ENCODE data around the gene ATP4B.

The ATP4B gene

DNA sequence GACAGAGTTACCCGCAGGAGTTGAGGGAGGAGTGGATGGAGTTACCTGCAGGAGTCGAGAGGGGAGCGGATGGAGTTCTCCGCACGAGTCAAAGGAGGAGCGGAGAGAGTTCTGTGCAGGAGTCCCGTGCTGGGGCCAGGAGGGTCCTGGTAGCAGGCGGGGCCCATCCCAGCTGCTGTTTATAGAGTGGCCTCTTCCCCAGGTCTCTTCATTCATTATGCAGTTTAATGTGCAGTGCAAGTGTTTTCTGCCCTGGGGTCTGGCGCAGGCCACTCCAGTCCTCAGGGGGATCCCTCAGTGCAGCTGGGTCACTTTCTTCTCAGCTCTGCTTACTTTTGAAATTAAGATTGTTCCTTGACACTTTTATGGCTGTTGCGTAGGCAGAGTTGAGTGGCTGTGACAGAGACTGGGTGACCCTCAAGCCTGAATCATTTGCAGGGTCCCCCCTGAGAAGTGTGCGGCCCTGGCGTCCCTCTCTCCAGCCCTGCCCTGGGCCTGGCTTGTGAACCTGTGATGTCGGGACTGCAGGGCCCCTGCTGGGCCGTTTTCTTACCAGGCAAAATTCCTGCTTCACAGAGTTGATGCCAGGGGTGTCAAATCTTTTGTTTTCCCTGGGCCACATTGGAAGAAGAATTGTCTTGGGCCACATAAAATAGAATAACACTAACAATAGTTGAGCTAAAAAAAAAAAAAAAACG, 55.6 kb downstream of the ATP4B start:
- H3K4me3 ChIP-seq (replicated peaks; ENCODE audit: insufficient read depth, low read length), result no peak overlapping the region
- TF ChIP-seq, protein P1, sequence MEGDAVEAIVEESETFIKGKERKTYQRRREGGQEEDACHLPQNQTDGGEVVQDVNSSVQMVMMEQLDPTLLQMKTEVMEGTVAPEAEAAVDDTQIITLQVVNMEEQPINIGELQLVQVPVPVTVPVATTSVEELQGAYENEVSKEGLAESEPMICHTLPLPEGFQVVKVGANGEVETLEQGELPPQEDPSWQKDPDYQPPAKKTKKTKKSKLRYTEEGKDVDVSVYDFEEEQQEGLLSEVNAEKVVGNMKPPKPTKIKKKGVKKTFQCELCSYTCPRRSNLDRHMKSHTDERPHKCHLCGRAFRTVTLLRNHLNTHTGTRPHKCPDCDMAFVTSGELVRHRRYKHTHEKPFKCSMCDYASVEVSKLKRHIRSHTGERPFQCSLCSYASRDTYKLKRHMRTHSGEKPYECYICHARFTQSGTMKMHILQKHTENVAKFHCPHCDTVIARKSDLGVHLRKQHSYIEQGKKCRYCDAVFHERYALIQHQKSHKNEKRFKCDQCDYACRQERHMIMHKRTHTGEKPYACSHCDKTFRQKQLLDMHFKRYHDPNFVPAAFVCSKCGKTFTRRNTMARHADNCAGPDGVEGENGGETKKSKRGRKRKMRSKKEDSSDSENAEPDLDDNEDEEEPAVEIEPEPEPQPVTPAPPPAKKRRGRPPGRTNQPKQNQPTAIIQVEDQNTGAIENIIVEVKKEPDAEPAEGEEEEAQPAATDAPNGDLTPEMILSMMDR (IDR thresholded peaks at IDR 0.05; ENCODE audit: insufficient read depth, low read length), result no peak
- TF ChIP-seq SPI1 (IDR thresholded peaks at IDR 0.05; ENCODE audit: borderline replicate concordance, low read depth) (no peak), POLR2AphosphoS5 (IDR thresholded peaks at IDR 0.05; ENCODE audit: low read depth) (no peak), GABPA (IDR thresholded peaks at IDR 0.05; ENCODE audit: low read depth) (no peak)
- TF ChIP-seq, protein P2, sequence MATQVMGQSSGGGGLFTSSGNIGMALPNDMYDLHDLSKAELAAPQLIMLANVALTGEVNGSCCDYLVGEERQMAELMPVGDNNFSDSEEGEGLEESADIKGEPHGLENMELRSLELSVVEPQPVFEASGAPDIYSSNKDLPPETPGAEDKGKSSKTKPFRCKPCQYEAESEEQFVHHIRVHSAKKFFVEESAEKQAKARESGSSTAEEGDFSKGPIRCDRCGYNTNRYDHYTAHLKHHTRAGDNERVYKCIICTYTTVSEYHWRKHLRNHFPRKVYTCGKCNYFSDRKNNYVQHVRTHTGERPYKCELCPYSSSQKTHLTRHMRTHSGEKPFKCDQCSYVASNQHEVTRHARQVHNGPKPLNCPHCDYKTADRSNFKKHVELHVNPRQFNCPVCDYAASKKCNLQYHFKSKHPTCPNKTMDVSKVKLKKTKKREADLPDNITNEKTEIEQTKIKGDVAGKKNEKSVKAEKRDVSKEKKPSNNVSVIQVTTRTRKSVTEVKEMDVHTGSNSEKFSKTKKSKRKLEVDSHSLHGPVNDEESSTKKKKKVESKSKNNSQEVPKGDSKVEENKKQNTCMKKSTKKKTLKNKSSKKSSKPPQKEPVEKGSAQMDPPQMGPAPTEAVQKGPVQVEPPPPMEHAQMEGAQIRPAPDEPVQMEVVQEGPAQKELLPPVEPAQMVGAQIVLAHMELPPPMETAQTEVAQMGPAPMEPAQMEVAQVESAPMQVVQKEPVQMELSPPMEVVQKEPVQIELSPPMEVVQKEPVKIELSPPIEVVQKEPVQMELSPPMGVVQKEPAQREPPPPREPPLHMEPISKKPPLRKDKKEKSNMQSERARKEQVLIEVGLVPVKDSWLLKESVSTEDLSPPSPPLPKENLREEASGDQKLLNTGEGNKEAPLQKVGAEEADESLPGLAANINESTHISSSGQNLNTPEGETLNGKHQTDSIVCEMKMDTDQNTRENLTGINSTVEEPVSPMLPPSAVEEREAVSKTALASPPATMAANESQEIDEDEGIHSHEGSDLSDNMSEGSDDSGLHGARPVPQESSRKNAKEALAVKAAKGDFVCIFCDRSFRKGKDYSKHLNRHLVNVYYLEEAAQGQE (IDR thresholded peaks at IDR 0.05; ENCODE audit: insufficient replicate concordance, low read depth), result no peak
- DNase-seq (ENCODE audit: low read depth in 1 of 2, low spot score in 1 of 2), result no peak
- H3K27me3 ChIP-seq (ENCODE audit: insufficient read depth, poor library complexity, severe bottlenecking), result no peaks in the 10 kb centered on the region
- no peak overlapping the region for H3K27ac ChIP-seq (replicated peaks)

DNA sequence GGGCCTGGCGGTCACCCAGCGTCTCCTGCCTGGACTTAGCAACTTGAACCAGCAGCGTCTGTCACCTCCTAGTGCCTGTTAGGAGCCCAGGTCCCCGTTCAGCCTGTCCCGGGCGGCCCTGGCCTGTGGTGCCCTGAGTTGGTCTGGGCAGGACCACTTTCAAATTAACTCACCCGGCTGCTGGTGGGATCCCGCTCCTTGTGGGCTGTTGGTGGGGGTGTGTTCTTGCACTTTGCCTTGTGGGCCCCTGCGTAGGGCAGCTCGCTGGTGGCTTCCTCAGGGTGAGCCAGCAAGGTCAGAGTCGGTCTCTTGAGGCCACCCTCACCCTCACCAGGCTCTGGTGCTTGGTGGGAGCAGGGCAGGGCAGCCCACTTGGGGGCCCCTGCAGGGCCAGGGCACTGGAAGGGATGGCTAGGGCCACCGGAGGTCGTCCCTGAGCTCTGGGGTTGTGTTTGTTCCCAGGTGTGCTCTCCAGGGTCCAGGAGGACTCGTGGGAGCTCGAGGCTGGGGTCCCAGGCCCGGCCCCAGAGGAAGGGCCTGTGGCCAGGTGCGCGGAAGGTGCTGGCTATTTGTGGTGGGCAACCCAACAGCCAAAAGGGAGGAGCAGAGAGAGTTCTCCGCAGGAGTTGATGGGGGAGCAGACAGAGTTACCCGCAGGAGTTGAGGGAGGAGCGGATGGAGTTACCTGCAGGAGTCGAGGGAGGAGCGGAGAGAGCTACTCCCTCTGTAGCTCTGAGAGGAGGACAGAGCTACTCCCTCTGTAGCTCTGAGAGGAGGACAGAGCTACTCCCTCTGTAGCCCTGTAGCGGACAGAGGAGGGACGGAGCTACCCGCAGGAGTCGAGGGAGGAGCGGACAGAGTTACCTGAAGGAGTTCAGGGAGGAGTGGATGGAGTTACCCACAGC, 56.6 kb downstream of the ATP4B start:
- DNase-seq (ENCODE audit: low read depth in 1 of 2, low spot score in 1 of 2), result no peak
- no peaks in the 10 kb centered on the region for H3K27me3 ChIP-seq (ENCODE audit: insufficient read depth, poor library complexity, severe bottlenecking)
- TF ChIP-seq GABPA (IDR thresholded peaks at IDR 0.05; ENCODE audit: low read depth) (no peak), POLR2AphosphoS5 (IDR thresholded peaks at IDR 0.05; ENCODE audit: low read depth) (no peak; the same call in 1 of the 2 replicates), SPI1 (IDR thresholded peaks at IDR 0.05; ENCODE audit: borderline replicate concordance, low read depth) (no peak)
- TF ChIP-seq, protein P1 (IDR thresholded peaks at IDR 0.05; ENCODE audit: insufficient read depth, low read length), result no peak
- TF ChIP-seq, protein P2 (IDR thresholded peaks at IDR 0.05; ENCODE audit: insufficient replicate concordance, low read depth), result no peak
- H3K27ac ChIP-seq (replicated peaks), result no peak overlapping the region
- no peak overlapping the region for H3K4me3 ChIP-seq (replicated peaks; ENCODE audit: insufficient read depth, low read length)

DNA sequence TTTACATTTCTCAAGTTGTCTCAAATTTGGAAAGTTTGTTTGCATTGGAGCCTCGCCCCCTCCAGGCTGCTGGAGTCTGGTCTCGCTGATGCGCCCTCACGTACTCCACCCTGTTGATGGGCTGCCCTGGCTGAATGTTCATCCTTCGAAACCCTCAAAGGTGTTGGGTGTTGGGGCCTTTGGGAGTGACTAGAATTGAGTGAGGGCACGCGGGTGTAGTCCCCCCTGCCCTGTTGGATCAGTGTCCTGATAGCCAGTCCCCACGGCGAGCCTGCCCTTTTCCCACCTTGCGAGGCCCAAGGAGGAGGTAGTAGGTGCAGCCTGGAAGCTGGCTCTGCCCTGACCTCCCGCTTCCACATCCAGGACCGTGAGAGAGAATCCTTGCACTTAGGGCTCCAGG, 58.6 kb downstream of the ATP4B start:
- TF ChIP-seq SPI1 (IDR thresholded peaks at IDR 0.05; ENCODE audit: borderline replicate concordance, low read depth), result no peak
- TF ChIP-seq GABPA (IDR thresholded peaks at IDR 0.05; ENCODE audit: low read depth), result no peak
- TF ChIP-seq POLR2AphosphoS5 (IDR thresholded peaks at IDR 0.05; ENCODE audit: low read depth), result no peak
- TF ChIP-seq, protein P1 (IDR thresholded peaks at IDR 0.05; ENCODE audit: insufficient read depth, low read length), result no peak
- TF ChIP-seq, protein P2 (IDR thresholded peaks at IDR 0.05; ENCODE audit: insufficient replicate concordance, low read depth), result no peak
- Histone ChIP-seq H3K27me3 (ENCODE audit: insufficient read depth, poor library complexity, severe bottlenecking) (no peaks in the 10 kb centered on the region), H3K4me3 (replicated peaks; ENCODE audit: insufficient read depth, low read length) (no peak overlapping the region), H3K27ac (replicated peaks) (no peak overlapping the region)
- no peak for DNase-seq (ENCODE audit: low read depth in 1 of 2, low spot score in 1 of 2)

Measured in HL-60 (cell line).